PC-3 (cell line): Measurements from ENCODE around the gene HEMGN. TPM values are rescaled to one million over a fixed set of nuclear protein-coding genes. Genes with fewer than 3 reads are reported as not detected.
A peak's percentile ranks its signal among the peaks of the same experiment; 100 is the strongest.

Experiments
- ATAC-seq: fragments of 200-7000 bp; cut with Tn5 transposase; 2 replicates; pipeline ENCODE4 v1.9.1; 2020; ENCODE audit warnings: mild to moderate bottlenecking, moderate library complexity
- BruUV-seq: library from RNA; stranded (reverse); fragments of 400-500 nt; replicated peaks from 2 replicates; lab custom pipeline; 2021; lab: Mats Ljungman, UMichigan
- CTCF ChIA-PET: fragments of 300-600 bp; sonication (Branson Sonifier 250); formaldehyde crosslinking; loops from one replicate; lab custom pipeline; 2022; ENCODE audit warnings: antibody characterized with exemption; lab: Charles Lee
- POLR2A ChIA-PET: fragments of 300-600 bp; sonication (Branson Sonifier 250); formaldehyde crosslinking; loops from one replicate; lab custom pipeline; 2022; ENCODE audit warnings: antibody characterized with exemption; ENCODE audit not compliant: unreplicated experiment; lab: Charles Lee
- DNase-seq: peaks from one replicate; pipeline ENCODE4 v3.0.0-alpha.2; 2015
- H2AFZ ChIP-seq: fragments of 300-600 bp; sonication (generic); 2 replicates; pipeline ENCODE4 v1.6.0; 2016; ENCODE audit warnings: antibody characterized with exemption, low read length
- H3F3A ChIP-seq: fragments of 300-600 bp; sonication (generic); one replicate; pipeline ENCODE4 v1.6.0; 2017; ENCODE audit warnings: antibody characterized with exemption, low read length, control low read depth, mild to moderate bottlenecking; ENCODE audit not compliant: unreplicated experiment
- H3K27ac ChIP-seq: fragments of 300-600 bp; sonication (generic); 2 replicates; pipeline ENCODE4 v1.5.1; 2016; ENCODE audit warnings: mild to moderate bottlenecking, low read length
- H3K27me3 ChIP-seq: fragments of 300-600 bp; sonication (generic); 2 replicates; pipeline ENCODE4 v1.6.1; 2016; ENCODE audit warnings: low read length, mixed read lengths
- H3K36me3 ChIP-seq: fragments of 300-600 bp; sonication (generic); 2 replicates; pipeline ENCODE4 v1.6.1; 2016; ENCODE audit warnings: low read depth, mixed run types, low read length, mixed read lengths
- H3K4me1 ChIP-seq: fragments of 300-600 bp; sonication (generic); 2 replicates; pipeline ENCODE4 v1.5.1; 2016; ENCODE audit warnings: low read length; ENCODE audit not compliant: insufficient read depth
- H3K4me2 ChIP-seq: fragments of 300-600 bp; sonication (generic); 2 replicates; pipeline ENCODE4 v1.6.0; 2016; ENCODE audit warnings: low read length
- H3K4me3 ChIP-seq: fragments of 300-600 bp; sonication (generic); 2 replicates; pipeline ENCODE4 v1.5.1; 2016; ENCODE audit warnings: mild to moderate bottlenecking, low read length, mixed read lengths
- H3K79me2 ChIP-seq: fragments of 300-600 bp; sonication (generic); 2 replicates; pipeline ENCODE4 v1.6.1; 2017; ENCODE audit warnings: low read length, mixed read lengths
- H3K9ac ChIP-seq: fragments of 300-600 bp; sonication (generic); 2 replicates; pipeline ENCODE4 v1.6.0; 2016; ENCODE audit warnings: mild to moderate bottlenecking, low read length
- H3K9me2 ChIP-seq: fragments of 300-600 bp; sonication (generic); replicated peaks from 2 replicates; pipeline ENCODE4 v1.6.1; 2016; ENCODE audit warnings: mixed run types, low read length, mixed read lengths
- H3K9me3 ChIP-seq: fragments of 300-600 bp; sonication (generic); 2 replicates; pipeline ENCODE4 v1.6.1; 2016; ENCODE audit warnings: low read length, mixed read lengths
- H4K20me1 ChIP-seq: fragments of 300-600 bp; sonication (generic); 2 replicates; pipeline ENCODE4 v1.6.1; 2016; ENCODE audit warnings: low read length, mixed read lengths
- EZH2 ChIP-seq: fragments of 300-600 bp; sonication (generic); IDR thresholded peaks from one replicate; pipeline ENCODE4 v1.6.1; 2017; ENCODE audit warnings: antibody characterized with exemption, mild to moderate bottlenecking, low read length; ENCODE audit not compliant: unreplicated experiment
- EZH2phosphoT487 ChIP-seq: fragments of 300-600 bp; sonication (generic); IDR thresholded peaks from 2 replicates; pipeline ENCODE4 v1.6.1; 2018; ENCODE audit warnings: mild to moderate bottlenecking, antibody characterized with exemption, low read length, borderline replicate concordance
- intact Hi-C: fragments of 100-400 bp; cut with micrococcal nuclease; formaldehyde crosslinking; loops from 2 replicates; pipeline ENCODE4 v1.9.0; 2023
- total RNA-seq: library from RNA; depleted of rRNA; stranded (reverse); fragments of >200 nt; gene quantifications from 2 replicates; pipeline ENCODE4 v1.2.3, GENCODE V29; 2014
- TF ChIP-seq, protein P1 (sequence below): fragments of 300-600 bp; sonication (generic); conservative IDR thresholded peaks from 2 replicates; pipeline ENCODE4 v1.5.1; 2017; ENCODE audit warnings: antibody characterized with exemption, low read depth, mild to moderate bottlenecking, low read length

The HEMGN gene
- total RNA-seq, 1 experiment from 2014 or later: not detected

DNA sequence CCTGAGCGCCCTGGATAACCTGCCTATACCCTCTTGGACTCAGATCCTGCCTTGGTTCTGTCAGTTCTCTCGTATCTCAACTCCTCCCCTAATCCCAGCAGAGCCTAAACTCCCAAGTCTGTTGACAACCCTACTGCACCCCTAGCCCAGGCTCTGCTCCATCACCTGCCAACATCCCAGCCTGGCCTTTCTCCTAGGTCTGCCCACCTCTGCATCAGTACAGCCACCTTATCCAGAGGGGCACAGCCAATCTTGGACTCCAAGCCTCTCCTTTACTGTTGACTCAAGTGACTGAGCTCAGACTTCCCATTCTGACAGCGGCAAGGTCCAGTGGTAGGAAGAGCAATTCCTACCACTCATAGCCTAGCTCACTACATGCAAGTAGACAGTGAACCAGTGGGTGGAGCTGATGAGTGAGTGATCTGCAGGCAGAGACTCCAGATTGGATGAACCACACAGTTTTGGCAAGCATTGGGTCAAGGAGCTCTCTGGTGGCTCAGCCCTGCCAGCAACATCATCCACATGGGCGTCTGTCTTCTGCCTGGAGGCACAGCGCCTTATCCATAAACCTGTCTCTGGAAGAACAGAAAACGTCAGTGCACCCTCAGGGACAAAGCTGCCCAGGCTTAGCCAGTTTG is 42.2 kb downstream of the HEMGN start:
- no peaks in the 10 kb centered on the region for H3K36me3 ChIP-seq
- H3K27me3 ChIP-seq: no peaks in the 10 kb centered on the region
- H3K4me3 ChIP-seq: no peak overlapping the region
- H4K20me1 ChIP-seq: no peaks in the 10 kb centered on the region
- intact Hi-C loops: no loop called here
- no peak overlapping the region for H3K27ac ChIP-seq
- CTCF ChIA-PET: interaction anchor here (0.5 kb wide), 1 partner anchor 26 kb away, joined by 5 read pairs; no protein-coding TSS in a partner anchor
- POLR2A ChIA-PET: no interaction called here
- TF ChIP-seq, protein P1, sequence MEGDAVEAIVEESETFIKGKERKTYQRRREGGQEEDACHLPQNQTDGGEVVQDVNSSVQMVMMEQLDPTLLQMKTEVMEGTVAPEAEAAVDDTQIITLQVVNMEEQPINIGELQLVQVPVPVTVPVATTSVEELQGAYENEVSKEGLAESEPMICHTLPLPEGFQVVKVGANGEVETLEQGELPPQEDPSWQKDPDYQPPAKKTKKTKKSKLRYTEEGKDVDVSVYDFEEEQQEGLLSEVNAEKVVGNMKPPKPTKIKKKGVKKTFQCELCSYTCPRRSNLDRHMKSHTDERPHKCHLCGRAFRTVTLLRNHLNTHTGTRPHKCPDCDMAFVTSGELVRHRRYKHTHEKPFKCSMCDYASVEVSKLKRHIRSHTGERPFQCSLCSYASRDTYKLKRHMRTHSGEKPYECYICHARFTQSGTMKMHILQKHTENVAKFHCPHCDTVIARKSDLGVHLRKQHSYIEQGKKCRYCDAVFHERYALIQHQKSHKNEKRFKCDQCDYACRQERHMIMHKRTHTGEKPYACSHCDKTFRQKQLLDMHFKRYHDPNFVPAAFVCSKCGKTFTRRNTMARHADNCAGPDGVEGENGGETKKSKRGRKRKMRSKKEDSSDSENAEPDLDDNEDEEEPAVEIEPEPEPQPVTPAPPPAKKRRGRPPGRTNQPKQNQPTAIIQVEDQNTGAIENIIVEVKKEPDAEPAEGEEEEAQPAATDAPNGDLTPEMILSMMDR: peak; percentile 37; the same call in 1 of the 2 replicates
- TF ChIP-seq EZH2: no peak
- H3K9me3 ChIP-seq: no peaks in the 10 kb centered on the region
- peaks cover 6% of the 10 kb centered on the region for H3K4me1 ChIP-seq
- ATAC-seq (no peak; the same call in 1 of the 2 replicates), DNase-seq (peak; percentile 53)
- H3K9me2 ChIP-seq: no peaks in the 10 kb centered on the region
- H3K4me2 ChIP-seq: no peak overlapping the region
- BruUV-seq: no TSS peak
- H2AFZ ChIP-seq: no peak overlapping the region
- no peaks in the 10 kb centered on the region for H3F3A ChIP-seq
- no peak overlapping the region for H3K9ac ChIP-seq
- no peaks in the 10 kb centered on the region for H3K79me2 ChIP-seq

DNA sequence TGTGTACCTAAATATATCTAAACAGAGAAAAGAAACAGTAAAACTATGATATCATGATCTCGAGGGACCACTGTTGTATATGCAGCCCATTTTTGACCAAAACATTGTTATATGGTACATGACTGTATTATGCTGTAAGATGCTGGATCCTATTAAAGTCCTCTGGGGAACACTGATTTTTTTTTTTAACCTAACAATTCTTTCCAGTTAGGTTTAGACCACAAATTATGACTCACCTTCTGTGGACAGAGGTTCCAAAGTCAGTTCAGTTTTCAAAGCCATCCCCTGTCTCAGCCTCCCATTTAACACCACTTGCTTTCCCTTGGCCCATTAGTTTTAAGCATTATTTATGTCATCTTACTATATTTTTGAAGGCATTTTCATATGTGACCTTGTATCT is 42.8 kb downstream of the HEMGN start:
- Histone ChIP-seq H4K20me1 (no peaks in the 10 kb centered on the region), H3K27me3 (no peaks in the 10 kb centered on the region), H3K4me2 (no peak overlapping the region), H3K9me2 (no peaks in the 10 kb centered on the region), H3F3A (no peaks in the 10 kb centered on the region), H3K36me3 (no peaks in the 10 kb centered on the region), H3K4me1 (no peaks in the 10 kb centered on the region), H2AFZ (no peak overlapping the region), H3K27ac (no peak overlapping the region), H3K9me3 (no peaks in the 10 kb centered on the region), H3K9ac (no peak overlapping the region), H3K79me2 (no peaks in the 10 kb centered on the region), H3K4me3 (no peak overlapping the region)
- DNase-seq (no peak), ATAC-seq (no peak)
- CTCF ChIA-PET: no interaction called here
- BruUV-seq: no TSS peak
- POLR2A ChIA-PET: no interaction called here
- intact Hi-C loops: no loop called here
- no peak for TF ChIP-seq EZH2phosphoT487
- TF ChIP-seq EZH2: no peak

DNA sequence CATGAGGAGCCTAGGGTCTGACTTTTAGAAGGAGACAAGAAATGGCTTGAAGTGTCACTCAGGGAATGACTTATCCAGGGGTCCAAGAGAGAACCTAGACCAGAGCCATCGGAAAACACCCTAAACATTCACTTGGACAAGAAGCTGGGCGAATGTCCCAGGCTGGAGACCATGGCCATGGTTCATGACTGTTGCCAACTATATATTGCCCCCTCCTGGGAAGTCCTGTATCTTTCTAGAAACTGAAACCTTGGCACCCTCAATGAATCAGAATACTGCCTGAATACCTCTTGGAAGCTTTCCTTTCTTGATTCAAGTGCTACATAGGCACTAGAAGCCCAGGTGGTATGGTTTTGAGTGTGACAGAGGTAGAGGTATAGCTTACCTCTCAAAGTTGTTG is 45.6 kb downstream of the HEMGN start:
- intact Hi-C loops: no loop called here
- no peaks in the 10 kb centered on the region for H3F3A ChIP-seq
- TF ChIP-seq, protein P1: no peak
- no peak for TF ChIP-seq EZH2
- TF ChIP-seq EZH2phosphoT487: no peak
- CTCF ChIA-PET: no interaction called here
- no peak overlapping the region for H3K27ac ChIP-seq
- H3K9me3 ChIP-seq: no peaks in the 10 kb centered on the region
- no peaks in the 10 kb centered on the region for H4K20me1 ChIP-seq
- no peaks in the 10 kb centered on the region for H3K27me3 ChIP-seq
- no TSS peak for BruUV-seq
- H3K4me3 ChIP-seq: no peak overlapping the region
- no peaks in the 10 kb centered on the region for H3K79me2 ChIP-seq
- no peaks in the 10 kb centered on the region for H3K36me3 ChIP-seq
- DNase-seq: no peak
- no peaks in the 10 kb centered on the region for H3K9me2 ChIP-seq
- ATAC-seq: no peak
- POLR2A ChIA-PET: no interaction called here
- no peak overlapping the region for H2AFZ ChIP-seq
- no peak overlapping the region for H3K9ac ChIP-seq
- H3K4me2 ChIP-seq: no peak overlapping the region
- H3K4me1 ChIP-seq: no peaks in the 10 kb centered on the region
